Lung (tissue), 12 donors: ENCODE results near the gene RTP2. TPM values are rescaled to one million over a fixed set of nuclear protein-coding genes. Genes with fewer than 3 reads are reported as not detected.

ENCODE experiments used
- ATAC-seq: fragments of 200-7000 bp; cut with Tn5 transposase; one replicate; pipeline ENCODE4 v1.9.1; 2020; ENCODE audit warnings: moderate number of reproducible peaks; ENCODE audit not compliant: insufficient read depth, low FRiP score
- DNase-seq, 3 donors: peaks; one replicate each; pipeline ENCODE4 v3.0.0-alpha.2; 2013 to 2017
- H3K27ac ChIP-seq, 2 donors: one replicate each; pipeline ENCODE4 v1.5.1; 2013; ENCODE audit warnings: mild to moderate bottlenecking in 2 of 2, moderate library complexity in 2 of 2, control low read depth in 1 of 2, inconsistent platforms in 1 of 2, low read depth in 1 of 2, low read length in 1 of 2
- H3K27me3 ChIP-seq, 3 donors: one replicate each; pipeline ENCODE4 v1.5.1; 2013; ENCODE audit warnings: low read length in 2 of 3; ENCODE audit not compliant: control insufficient read depth in 3 of 3, insufficient read depth in 3 of 3
- H3K36me3 ChIP-seq, 4 donors: one replicate each; pipeline ENCODE4 v1.5.1; 2013; ENCODE audit warnings: low read length in 4 of 4, mild to moderate bottlenecking in 1 of 4, moderate library complexity in 1 of 4; ENCODE audit not compliant: control insufficient read depth in 4 of 4, insufficient read depth in 4 of 4
- H3K4me1 ChIP-seq, 5 donors: one replicate each; pipeline ENCODE4 v1.5.1; 2013; ENCODE audit warnings: low read length in 5 of 5, mild to moderate bottlenecking in 2 of 5, moderate library complexity in 1 of 5; ENCODE audit not compliant: control insufficient read depth in 5 of 5, insufficient read depth in 5 of 5
- H3K4me3 ChIP-seq: one replicate; pipeline ENCODE4 v1.5.1; 2013; ENCODE audit warnings: mild to moderate bottlenecking, control low read depth, moderate library complexity
- H3K9ac ChIP-seq, 2 donors: one replicate each; pipeline ENCODE4 v1.5.1; 2013; ENCODE audit warnings: low read length in 2 of 2, control low read depth in 1 of 2; ENCODE audit not compliant: insufficient read depth in 1 of 2
- H3K9me3 ChIP-seq, 4 donors: one replicate each; pipeline ENCODE4 v1.5.1; 2013; ENCODE audit warnings: low read length in 3 of 4, mild to moderate bottlenecking in 1 of 4, moderate library complexity in 1 of 4; ENCODE audit not compliant: control insufficient read depth in 4 of 4, insufficient read depth in 3 of 4
- WGBS, 2 donors: extraction: QIAGEN DNeasy Blood & Tissue Kit; methylation state at CpG; one replicate each; pipeline ENCODE4 v1.1.7; 2013; 5-methylcytosine and 5-hydroxymethylcytosine counted together
- polyA plus RNA-seq, 2 donors: library from polyadenylated mRNA; stranded (reverse); fragments of 200-250 nt; gene quantifications; one replicate each; pipeline ENCODE4 v1.2.1, GENCODE V29; 2013
- total RNA-seq, 2 donors: library from RNA; depleted of rRNA in 1 of 2; stranded (reverse); fragments of >200 nt in 1 of 2; gene quantifications; one replicate each; pipeline ENCODE4 v1.2.1, GENCODE V29; 2014 to 2021
- TF ChIP-seq, protein P1 (sequence below): IDR thresholded peaks from 2 replicates; pipeline ENCODE4 v1.5.1; 2012; ENCODE audit warnings: mild to moderate bottlenecking; ENCODE audit errors: control extremely low read depth, extremely low read depth
- donor health status: control.
- donor health status: control.
- donor health status: Bipolar disorder and iron deficiency.
- donor health status: healthy.
- donor health status: DM: yes; HTN: yes; CAD: no.

The RTP2 gene
- total and polyA plus RNA-seq, 4 donors = not detected

DNA sequence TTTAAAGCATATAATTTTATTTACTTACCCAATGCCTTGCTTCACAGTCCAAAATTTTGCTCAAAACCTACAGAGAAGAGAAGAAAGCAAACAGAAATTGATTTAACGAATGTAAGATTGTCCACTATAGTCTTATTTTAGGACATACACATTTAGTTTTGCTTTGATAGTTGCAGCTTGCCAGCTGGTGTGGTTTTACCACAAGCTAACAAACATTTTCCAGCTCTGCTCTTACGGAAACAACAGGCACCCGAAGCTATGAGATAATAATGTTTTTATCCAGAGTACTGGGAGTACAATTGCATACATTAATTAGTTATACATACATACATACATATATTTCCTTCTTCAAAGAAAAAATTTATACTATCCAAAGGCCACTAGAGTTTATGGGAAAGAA lies 32.5 kb upstream of the RTP2 start:
- no peaks in the 10 kb centered on the region for H3K9me3 ChIP-seq
- H3K36me3 ChIP-seq = peaks cover 0 to 22% (median 9%) of the 10 kb centered on the region in 4 donors
- DNase-seq (no peak), ATAC-seq (no peak)
- TF ChIP-seq, protein P1, sequence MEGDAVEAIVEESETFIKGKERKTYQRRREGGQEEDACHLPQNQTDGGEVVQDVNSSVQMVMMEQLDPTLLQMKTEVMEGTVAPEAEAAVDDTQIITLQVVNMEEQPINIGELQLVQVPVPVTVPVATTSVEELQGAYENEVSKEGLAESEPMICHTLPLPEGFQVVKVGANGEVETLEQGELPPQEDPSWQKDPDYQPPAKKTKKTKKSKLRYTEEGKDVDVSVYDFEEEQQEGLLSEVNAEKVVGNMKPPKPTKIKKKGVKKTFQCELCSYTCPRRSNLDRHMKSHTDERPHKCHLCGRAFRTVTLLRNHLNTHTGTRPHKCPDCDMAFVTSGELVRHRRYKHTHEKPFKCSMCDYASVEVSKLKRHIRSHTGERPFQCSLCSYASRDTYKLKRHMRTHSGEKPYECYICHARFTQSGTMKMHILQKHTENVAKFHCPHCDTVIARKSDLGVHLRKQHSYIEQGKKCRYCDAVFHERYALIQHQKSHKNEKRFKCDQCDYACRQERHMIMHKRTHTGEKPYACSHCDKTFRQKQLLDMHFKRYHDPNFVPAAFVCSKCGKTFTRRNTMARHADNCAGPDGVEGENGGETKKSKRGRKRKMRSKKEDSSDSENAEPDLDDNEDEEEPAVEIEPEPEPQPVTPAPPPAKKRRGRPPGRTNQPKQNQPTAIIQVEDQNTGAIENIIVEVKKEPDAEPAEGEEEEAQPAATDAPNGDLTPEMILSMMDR = no peak
- no peak overlapping the region for H3K9ac ChIP-seq
- 89% methylated on average over 3 of the region's 3 CpGs for WGBS, 2 donors
- no peaks in the 10 kb centered on the region for H3K27me3 ChIP-seq
- no peak overlapping the region for H3K27ac ChIP-seq
- H3K4me1 ChIP-seq = peaks cover 0 to 19% (median 9%) of the 10 kb centered on the region in 5 donors
- H3K4me3 ChIP-seq = no peak overlapping the region

DNA sequence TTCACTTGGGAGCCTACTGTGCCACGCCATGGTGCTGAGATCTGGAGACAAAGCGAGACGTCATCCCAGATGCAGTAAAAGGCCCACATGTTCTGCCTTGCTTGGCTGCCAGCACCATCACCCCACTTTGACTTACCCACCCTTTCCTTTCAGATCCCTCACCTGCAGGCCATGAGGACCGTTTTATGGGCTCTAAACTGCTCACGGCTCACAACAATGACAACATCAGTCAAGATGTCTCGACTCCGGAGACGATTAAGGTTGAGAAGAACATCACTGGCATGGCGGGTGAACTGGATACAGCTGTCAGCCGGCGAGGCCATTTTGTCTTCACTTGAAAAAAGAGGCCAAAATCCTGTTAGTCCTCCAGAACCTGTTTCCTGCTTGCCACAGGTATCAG lies 31.0 kb upstream of the RTP2 start:
- DNase-seq (no peak), ATAC-seq (no peak)
- Histone ChIP-seq H3K9me3 (no peaks in the 10 kb centered on the region), H3K4me3 (no peak overlapping the region), H3K27me3 (no peaks in the 10 kb centered on the region), H3K27ac (no peak overlapping the region), H3K4me1 (peaks cover 0 to 12% (median 8%) of the 10 kb centered on the region in 5 donors), H3K36me3 (peaks cover 3 to 33% (median 19%) of the 10 kb centered on the region in 4 donors), H3K9ac (no peak overlapping the region)
- TF ChIP-seq, protein P1 = no peak
- WGBS, 2 donors = 95 to 97% methylated on average over 11 of the region's 11 CpGs

DNA sequence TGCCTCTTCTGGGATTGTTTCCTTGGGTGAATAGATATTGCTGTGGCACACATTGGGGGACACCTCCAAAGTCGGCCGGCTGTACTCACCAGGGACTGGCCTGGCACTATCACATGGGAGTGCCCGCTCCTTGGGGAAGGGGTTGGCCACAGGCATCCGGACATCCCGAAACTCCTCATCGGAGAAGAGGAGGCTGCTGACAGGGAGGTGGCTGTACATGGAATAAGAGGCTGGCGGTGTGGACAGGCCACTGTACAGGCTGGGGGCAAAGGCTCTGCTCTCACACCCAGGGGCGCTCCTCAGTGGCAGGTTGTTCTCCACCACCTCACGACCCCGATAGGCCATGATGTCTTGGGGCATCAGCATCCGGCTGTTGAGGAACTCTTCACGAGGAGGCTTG lies 27.2 kb upstream of the RTP2 start:
- peaks cover 0 to 12% (median 0%) of the 10 kb centered on the region in 5 donors for H3K4me1 ChIP-seq
- no peak for DNase-seq
- no peaks in the 10 kb centered on the region for H3K9me3 ChIP-seq
- peaks cover 3 to 67% (median 43%) of the 10 kb centered on the region in 4 donors for H3K36me3 ChIP-seq
- WGBS, 2 donors = 97 to 98% methylated on average over 12 of the region's 12 CpGs
- H3K27ac ChIP-seq = no peak overlapping the region
- TF ChIP-seq, protein P1 = no peak
- no peaks in the 10 kb centered on the region for H3K27me3 ChIP-seq
- no peak overlapping the region for H3K4me3 ChIP-seq
- peak; percentile 30 for ATAC-seq
- H3K9ac ChIP-seq = no peak overlapping the region
